Stimulated activated CD8-positive, alpha-beta memory T cell treated with anti-CD3 and anti-CD28 coated beads, Interleukin-15, amount 100 ng/mL, for 1 hour (primary cell): ENCODE results near the gene RRAS.
A peak's percentile ranks its signal among the peaks of the same experiment; 100 is the strongest.

Source experiments
- DNase-seq: peaks from one replicate; pipeline ENCODE4 v3.0.0-alpha.2; 2020; ENCODE audit warnings: low read depth

The RRAS gene

DNA sequence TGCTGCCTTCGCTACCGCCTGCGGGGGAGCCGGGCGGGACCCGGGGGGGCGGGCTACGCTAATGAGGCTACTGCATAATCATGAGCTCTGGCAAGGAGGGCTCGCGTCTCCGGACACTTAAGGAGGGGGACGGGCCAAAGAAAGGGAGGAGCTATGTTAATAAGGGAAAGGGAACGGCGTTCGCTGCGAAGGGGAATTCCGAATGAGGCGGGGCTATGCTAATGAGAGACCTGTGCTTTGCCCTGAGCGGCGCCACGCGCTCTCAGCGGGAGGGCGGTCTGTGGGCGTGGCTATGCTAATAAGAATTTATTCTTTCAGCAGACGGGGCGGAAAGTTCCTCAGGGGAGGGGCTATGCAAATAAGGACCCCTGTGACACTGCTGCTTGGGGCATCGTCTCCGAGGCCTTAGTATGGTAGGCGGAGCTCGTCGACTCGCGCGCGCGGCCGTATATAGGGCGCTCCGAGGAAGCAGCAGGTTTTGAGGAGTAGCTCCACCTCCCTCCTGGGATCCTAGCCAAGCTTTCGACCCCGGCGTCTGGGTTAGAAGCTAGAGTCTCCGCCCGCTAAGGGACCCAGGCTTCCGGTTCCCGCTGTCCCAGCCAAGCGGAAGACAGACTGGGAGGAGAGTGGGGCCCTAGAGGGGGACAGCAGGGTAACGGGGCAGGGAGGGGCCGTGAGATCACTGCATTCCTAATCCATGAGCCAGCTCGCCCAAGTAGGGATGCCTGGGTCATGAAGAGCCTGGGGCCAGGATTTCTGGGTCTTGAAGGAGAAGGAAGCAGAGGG, at the start of gene RRAS:
RRAS (minus strand) TSS at position 31 of the 786 bp plus-strand sequence. CDS start 45 bp downstream, outside the sequence.
- DNase-seq = peak; percentile 100

DNA sequence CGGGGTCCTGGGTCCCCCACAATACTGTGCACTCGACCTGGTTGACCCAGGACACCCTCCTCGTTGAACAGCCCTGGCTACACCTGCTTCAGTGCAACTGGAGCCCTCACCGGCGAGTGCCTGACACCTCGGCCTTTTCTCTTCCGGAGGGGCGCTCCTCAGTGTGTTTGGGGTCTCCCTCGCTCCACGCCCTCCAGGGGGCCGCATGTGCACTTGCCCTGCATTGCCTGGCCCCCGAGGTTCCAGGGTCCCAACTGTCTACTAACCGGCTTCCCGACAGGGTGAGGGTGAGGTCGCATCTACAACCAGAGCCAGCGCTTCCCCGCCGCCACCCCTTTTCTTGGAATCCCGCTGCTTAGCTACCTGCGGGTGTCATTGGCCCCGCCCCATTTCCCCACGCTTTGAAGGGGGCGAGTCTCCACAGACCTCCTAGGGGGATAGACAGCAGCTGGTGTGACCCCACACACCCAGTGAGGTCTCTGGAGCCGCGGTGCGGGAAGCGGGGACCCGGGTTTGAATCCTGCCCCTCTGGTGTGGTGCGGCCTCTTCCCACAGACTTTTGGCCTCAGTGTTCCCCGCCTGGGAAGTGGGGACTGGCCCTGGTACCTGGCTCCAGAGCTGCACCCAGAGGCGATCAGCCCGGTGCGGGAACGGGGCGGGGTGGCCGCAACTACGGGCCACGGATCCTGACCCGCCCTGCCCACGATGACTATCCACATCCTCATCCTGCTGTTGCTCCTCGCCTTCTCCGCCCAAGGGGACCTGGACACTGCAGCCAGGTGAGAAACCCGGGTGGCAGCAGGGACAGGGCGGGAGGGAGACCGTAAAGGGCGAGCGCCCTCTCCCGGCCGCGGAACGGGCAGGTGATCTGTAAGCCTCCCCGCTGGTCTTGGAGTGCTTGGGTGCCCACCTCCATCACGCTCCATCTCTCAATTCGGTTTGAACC, 49.5 kb upstream of the RRAS start, which contains the start of gene ADM5:
ADM5 (plus strand) TSS at position 462 of the 946 bp plus-strand sequence; CDS start at position 706, 244 bp downstream.
- DNase-seq = peak; percentile 34

DNA sequence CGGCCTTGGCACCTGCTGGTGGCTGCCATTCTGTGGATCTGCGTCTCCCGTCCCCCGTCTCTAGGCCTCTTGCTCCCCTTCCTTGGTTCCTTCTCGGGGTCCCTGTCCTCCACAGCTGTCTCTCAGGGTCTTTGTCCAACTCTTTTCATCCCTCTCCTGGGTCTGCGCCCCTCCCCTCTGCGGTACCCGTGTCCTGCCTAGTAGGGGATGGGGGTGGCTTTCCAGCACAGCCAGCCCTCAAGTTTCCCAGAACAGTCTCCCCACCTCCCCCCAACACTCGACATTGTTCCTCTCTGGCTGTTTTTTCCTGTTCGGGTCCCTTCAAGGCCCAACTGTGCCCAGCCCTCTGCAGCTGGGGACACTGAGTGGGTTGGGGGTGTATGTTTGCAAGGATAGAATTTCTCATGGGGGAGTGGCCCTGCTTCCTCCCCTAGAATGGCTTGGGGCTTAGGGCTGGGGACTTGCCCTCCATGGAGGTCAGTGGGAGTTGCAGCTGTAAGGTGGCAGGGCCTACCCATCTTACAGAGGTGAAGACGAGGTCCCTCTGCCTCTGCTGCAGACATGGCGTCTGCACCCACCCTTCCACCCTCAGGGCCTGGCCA, 48.7 kb upstream of the RRAS start:
- no peak for DNase-seq

DNA sequence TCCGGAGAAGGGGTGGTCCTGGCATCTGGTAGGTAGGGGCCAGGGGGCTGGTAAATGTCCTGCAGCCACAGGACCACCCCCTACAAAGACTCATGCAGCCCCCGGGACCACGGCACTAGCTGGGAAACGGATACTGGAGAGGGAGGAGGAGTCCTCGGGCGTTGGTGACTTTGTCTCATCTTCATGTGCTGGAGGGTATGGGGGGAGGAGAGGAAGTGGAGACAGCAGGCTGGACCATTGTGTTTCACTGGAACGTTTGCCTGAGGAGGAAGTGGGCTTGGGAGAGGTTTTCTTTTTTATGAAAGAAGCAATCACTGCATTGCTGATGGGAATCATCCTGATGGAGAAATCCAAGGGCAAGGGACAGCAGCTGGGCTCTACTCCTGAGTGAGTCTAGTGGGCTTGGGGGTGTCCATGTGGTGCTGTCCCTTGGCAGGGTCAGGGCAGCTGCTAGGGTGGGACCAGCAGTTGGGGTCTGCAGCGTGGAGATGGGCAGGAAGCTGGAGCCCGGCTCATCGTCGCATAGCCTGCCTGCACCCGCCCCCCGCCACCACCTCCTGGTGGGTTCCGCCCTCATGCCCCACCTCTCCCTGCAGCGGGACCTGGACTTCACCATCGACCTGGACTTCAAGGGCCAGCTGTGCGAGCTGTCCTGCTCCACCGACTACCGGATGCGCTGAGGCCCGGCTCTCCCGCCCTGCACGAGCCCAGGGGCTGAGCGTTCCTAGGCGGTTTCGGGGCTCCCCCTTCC, 47.8 kb upstream of the RRAS start:
- no peak for DNase-seq

DNA sequence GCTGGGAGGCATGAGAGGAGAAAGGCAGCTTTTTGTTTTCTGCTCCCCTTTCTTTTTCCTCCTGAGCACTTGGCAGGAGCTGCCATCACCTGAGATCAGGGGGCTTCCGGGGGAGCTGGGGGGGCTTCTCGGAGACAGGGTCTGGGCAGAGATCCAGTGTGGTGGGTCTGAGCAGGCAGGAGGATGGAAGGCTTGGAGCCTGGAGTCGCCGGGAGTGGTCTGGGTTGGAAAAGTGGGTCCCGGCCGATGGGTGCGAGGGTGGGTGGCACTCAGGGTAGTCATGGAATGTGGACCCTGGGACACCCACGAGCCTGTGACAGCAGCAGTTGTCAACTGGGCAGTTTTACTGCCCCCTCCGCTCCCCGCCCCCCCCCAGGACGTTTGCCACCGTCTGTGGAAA, 47.2 kb upstream of the RRAS start:
- no peak for DNase-seq

DNA sequence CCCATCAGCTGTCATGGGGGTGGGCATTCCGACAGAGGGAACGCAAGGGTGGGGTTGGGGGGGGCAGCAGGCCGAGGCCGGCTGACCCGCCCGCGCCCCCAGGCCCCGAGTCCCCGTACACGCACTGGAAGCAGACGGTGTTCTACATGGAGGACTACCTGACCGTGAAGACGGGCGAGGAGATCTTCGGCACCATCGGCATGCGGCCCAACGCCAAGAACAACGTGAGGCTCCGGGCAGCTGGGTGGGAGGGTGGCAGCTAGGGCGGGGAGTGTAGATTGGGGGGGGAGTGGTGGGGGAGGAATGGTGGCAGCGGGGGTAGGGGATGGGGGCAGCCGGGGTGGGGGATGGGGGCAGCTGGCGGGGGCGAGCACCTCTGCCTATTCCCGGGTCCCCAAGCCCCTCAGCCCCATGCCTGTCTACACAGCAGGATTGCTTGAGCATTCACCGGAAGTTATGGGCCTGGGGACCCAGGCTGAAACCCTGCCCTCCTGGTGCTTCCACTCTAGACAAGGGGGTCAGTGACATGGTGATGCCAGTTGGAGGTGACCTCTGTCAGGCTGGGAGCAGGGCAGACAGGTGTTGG, 46.7 kb upstream of the RRAS start:
- DNase-seq = no peak

DNA sequence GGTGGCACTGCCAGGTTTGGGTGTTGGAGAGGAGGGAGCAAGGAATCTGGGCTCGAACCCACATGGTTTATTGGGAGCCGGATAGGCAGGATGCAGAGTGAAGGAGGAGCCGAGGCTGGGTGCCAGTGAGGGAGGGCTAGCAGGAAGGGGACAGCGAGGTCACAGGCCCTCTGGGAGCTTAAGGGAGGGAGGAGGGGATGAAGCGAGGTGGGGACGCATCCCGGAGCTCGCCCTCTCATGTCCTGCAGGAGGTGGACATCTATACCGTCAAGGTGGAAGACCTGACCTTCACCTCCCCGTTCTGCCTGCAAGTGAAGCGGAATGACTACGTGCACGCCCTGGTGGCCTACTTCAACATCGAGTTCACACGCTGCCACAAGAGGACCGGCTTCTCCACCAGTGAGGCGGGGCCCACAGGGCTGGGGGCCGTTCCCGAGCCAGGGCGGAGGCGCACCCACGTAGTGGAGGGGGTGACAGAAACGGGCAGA, 45.9 kb upstream of the RRAS start:
- no peak for DNase-seq

DNA sequence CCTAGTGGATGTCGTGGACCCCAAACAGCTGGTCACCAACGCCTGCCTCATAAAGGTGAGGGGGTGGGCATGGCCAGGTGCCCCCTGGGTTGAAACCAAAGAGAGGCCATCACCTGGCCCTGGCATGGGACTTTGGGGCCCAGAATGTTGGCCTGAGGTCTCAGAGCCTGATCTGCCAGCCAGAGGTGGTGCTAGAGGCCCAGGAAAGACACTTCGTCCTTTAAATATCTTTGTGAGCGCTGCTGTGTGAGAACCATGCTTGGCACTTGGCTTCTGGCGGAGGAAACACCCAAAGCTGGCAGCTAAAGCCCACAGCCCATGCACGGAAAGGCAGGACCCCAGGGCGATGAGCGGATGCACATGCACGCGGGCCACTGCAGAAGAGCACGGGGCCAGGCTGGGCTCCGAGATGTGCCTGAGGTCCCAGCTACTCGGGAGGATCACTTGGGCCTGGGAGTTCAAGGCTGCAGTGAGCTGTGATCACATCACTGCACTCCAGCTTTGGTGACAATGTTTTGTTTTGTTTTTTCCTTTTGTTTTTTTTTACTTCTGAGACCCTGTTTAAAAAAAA, 45.1 kb upstream of the RRAS start:
- DNase-seq = no peak

DNA sequence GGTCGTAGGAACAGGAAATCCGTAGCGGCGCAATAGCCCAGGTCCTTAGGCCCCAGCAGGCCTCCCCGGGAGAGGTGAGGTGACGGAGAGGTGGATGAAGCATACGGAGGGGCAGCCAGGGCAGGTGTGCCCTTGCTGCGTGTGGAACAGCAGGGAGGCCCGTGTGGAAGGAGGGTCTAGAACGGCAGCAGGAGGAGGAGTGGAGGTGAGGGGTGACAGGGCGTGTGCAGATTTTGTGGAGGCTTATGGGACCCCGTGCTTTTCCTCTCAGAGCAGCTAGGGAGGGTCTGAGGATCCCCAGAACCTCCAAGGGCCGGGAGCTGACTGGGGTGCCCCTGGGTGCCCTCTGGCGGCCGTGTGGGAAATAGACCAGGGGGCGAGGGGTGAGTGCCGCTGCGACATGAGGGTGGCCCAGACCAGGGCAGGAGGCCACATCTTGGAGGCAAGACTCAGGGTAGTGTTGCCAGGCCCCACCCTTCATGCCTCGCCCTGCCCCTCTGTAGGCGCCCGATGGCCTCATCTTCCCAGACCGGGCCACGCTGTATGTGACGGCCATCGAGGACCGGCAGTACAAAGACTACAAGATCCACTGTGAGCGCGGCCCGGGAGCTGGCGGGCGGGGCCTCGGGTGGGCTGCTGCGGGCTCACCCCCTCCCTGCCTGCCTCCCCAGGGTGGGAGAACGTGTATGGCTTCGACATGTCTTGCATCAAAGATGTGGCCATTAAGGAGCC, 44.5 kb upstream of the RRAS start:
- no peak for DNase-seq

DNA sequence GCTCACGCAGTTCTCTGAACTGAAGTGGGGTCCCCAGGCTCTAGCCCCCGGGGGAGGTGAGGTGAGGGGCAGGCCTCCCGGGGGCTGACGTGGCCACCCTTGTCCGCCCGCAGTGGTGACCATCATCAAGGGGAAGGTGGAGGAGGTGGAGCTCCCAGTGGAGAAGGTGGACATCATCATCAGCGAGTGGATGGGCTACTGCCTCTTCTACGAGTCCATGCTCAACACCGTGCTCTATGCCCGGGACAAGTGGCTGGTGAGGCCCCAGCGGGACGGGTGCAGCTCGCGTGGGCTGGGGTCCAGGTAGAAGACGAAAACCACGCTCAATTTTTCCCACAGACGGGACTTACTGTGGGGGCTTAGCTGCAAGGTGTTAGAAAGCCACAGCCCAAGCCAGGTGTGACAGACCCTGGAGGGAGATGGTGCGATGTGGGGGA, 43.9 kb upstream of the RRAS start:
- no peak for DNase-seq

DNA sequence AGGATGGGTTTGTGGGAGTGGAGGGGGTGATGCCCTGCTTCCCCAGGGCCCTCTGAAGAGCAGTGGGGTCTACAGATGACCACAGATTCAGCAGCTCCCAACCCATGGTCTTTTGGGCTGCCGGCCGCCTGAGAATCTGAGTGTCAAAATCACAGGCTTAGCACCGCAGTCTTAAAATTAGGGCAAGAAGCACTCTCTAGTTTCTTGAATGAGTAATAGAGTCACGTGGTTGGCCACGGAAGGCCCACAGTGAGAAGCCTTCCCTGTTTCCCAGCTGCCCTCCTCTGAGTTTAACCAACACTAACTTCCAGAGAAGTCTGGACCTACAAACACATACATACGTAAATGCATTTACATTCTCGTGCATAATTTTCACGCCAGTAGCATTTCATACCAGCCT, 42.3 kb upstream of the RRAS start:
- DNase-seq = no peak

DNA sequence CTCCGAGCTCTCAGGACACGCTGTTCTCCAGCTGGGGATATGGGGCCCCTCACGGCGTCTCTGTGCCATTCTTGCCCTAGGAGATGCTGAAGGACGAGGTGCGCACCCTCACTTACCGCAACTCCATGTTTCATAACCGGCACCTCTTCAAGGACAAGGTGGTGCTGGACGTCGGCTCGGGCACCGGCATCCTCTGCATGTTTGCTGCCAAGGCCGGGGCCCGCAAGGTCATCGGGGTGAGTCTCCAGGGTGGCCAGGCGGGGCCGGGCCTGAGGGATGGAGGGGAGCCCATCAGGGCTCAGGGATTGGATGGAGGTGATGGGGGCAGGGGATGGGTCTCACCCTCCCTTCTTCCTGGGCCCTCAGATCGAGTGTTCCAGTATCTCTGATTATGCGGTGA, 41.9 kb upstream of the RRAS start:
- no peak for DNase-seq

DNA sequence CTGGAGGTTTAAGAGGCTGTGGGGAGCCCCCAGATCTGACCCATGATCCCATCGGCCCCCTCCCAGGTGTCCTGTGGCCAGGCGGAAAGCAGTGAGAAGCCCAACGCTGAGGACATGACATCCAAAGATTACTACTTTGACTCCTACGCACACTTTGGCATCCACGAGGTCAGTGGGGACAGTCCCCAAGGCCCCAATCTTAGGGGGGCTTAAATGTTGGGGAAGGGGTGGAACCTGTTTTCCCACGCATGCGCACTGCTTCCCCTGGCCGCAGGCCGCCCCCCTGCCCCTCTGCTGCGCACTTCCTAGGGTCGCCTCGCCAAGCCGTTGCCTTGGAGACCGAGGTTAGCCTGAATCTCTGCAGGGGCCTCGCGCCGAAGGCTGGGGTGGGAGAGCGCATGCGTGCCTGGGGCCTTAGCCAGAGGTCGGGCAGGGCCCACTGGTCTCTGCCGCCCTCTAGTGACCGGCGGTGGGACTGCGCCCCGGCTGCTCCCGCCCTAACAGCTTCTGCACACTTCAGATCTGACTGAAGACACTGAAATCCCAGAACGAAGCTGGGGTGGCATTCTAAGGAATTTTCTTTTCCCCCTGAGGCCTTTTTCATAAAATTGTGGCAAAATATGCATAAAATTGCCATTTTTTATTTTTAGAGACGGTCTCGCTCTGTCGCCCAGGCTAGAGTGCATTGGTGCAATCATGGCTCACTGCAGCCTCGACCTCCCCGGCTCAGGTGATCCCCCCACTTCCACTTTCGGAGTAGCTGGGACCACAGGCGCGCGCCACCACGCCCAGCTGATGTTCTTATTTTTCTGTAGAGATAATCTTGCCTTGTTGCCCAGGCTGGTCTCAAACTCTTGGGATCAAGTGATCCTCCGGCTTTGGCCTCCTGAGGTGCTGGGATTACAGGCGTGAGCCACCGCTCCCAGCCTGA, 40.7 kb upstream of the RRAS start:
- peak; percentile 94 for DNase-seq

DNA sequence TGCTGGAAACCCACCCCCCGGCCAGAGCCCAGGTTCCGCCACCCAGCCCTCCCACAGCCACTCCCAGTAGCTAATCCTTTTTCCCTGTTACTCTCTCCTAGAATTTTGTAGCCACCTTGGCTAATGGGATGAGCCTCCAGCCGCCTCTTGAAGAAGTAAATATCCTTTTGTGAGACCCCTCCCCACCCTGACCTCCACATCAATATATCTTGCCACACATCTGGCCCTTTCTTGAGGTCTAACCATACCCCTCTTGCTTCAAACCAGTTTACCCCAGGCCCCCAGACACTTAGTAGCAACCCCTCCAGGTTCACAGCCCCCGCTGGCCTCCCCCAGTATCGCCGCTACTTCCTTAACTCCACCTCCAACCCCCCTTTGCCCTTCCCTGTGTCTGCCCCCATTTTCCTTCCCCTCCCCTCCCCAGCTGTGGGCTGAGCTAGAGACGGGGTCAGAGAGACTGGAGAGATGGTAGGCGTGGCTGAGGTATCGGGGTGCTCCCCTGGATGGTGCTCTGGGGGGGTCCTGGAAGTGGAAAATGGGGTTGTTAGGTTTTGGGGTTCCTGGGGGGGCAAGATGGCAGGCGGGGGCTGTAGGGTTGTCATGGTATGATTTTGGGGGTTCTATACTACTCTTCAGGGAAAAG, 39.9 kb upstream of the RRAS start:
- no peak for DNase-seq

DNA sequence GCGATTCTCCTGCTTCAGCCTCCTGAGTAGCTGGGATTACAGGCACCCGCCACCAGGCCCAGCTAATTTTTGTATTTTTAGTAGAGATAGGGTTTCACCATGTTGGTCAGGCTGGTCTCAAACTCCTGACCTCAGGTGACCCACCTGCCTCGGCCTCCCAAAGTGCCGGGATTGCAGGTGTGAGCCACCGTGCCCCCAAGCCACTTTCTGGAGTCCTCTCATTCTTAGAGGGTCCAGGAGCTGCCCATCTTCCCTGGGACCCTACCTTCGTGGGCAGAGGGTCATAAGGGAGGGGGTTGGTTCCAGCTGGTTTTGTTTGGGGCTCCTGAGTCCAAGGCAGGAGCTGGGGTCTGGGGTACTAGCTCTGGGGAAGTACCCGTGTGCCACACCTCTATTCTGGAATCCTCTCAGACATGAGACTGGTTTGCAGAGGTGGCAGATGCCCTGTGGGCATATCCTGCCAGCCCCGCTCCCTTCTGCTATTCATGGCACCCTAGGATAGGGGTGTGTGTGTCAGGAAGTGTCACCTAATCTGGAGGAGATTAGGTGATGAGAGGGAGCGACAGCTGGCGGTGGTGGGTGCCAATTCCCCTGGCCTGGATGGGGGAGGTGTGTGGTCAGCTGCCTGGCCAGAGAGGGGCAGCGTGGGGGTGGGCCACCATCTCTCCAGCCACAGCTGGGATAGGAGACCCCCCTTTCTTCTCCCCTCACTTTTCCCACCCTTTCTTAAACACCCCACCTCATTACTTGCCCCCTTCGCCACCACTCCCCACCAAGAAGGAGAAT, 39.2 kb upstream of the RRAS start:
- DNase-seq = no peak

DNA sequence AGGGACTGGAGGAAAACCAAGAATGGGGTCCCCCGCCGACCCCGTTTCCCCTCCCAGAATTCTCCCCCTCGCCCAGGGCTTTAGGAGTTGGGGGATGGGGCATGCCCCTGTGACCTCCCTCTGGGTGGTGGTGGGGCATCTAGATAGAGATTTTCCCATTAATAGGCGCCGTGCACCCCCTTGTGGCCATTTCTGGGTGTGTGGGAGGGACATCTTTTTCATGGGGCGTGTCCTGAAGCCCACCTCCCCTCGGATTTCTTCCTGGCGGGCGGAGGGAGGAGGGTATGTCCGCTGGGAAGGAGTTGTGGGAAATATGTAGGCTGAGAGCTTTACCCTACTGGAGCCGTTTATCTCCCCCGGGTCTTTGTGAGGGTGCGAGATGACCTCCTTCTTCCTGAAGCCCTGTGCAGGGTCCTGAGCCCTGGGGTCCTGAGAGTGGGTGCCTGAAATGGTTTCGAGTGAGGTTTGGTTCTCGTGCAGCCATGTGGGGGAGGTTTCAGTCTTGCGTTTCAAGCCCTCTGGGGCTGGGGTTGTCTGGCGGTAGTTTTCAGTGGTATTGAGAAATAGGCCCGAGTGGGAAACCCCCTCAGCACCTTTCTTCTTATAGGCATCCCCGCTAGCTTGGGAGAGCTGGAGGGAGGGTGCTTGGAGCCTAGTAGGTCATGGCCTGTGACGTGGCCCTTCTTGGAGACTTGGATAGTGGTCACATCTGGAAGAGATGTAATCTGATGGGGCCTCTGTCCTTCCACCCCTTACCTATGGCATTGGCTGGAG, 38.1 kb upstream of the RRAS start:
- DNase-seq = peak; percentile 76
